K562 (cell line): ENCODE data around the gene AFAP1. TPM values are rescaled to one million over a fixed set of nuclear protein-coding genes. Genes with fewer than 3 reads are reported as not detected.

Experiments
- ATAC-seq: fragments of 200-7000 bp; cut with Tn5 transposase; 3 replicates; pipeline ENCODE4 v1.9.1; 2020; ENCODE audit warnings: moderate library complexity
- BruUV-seq: library from RNA; stranded (reverse); fragments of 400-500 nt; replicated peaks from 2 replicates; lab custom pipeline; 2021; lab: Mats Ljungman, UMichigan
- CTCF ChIA-PET: fragments of 300-600 bp; formaldehyde crosslinking; extraction: SDS; loops from one replicate; lab custom pipeline; 2021; ENCODE audit warnings: low intra/inter-chr PET ratio; lab: Yijun Ruan, JAX
- POLR2A ChIA-PET: fragments of 300-600, 350-650 bp; sonication (Branson Sonifier 250); formaldehyde crosslinking; extraction: SDS; loops from one replicate; lab custom pipeline; 2021; ENCODE audit warnings: antibody characterized with exemption, inconsistent platforms; lab: Yijun Ruan, JAX
- DNase-seq, 4 experiments: peaks; one replicate each; pipeline versions ENCODE4 v3.0.0 to v3.0.0-alpha.2; 2011 to 2018; ENCODE audit warnings: low spot score in 3 of 4, mixed read lengths in 3 of 4; ENCODE audit errors: extremely low read depth in 1 of 4
- FAIRE-seq: peaks from 2 replicates; lab custom pipeline; 2011; peaks lifted over from hg19 to GRCh38; lab: Jason Lieb, UNC
- H2AFZ ChIP-seq: 2 replicates; pipeline ENCODE4 v1.6.0; 2011; ENCODE audit warnings: low read depth, low read length, control low read depth, inconsistent platforms
- H3K27ac ChIP-seq: fragments of 200-600 bp; 3 replicates; pipeline ENCODE4 v1.8.0; 2011; ENCODE audit warnings: low read depth, mild to moderate bottlenecking, control low read depth, inconsistent platforms, low read length, moderate library complexity, mixed read lengths; ENCODE audit errors: extremely low read depth
- H3K27me3 ChIP-seq, 2 experiments: fragments of 300-600 bp in 1 of 2; 2 replicates in 1 of 2; 3 replicates in 1 of 2; pipeline versions ENCODE4 v1.6.0 to v1.8.0; 2011; ENCODE audit warnings: inconsistent platforms in 2 of 2, low read length in 2 of 2, mild to moderate bottlenecking in 1 of 2, mixed read lengths in 1 of 2, moderate library complexity in 1 of 2; ENCODE audit not compliant: control insufficient read depth in 2 of 2, insufficient read depth in 2 of 2
- H3K36me3 ChIP-seq: fragments of 300-600 bp; 3 replicates; pipeline ENCODE4 v1.8.0; 2011; ENCODE audit warnings: mild to moderate bottlenecking, low read length, inconsistent platforms; ENCODE audit not compliant: control insufficient read depth, insufficient read depth
- H3K4me1 ChIP-seq, 2 experiments: fragments of 200-600 bp in 1 of 2; replicated peaks in 1 of 2; 2 replicates in 1 of 2; 3 replicates in 1 of 2; pipeline versions ENCODE4 v1.5.1 to v1.8.0; 2011; ENCODE audit warnings: inconsistent platforms in 2 of 2, low read length in 2 of 2, mild to moderate bottlenecking in 1 of 2, mixed read lengths in 1 of 2, moderate library complexity in 1 of 2; ENCODE audit not compliant: control insufficient read depth in 2 of 2, insufficient read depth in 2 of 2
- H3K4me2 ChIP-seq: 2 replicates; pipeline ENCODE4 v1.6.1; 2011; ENCODE audit warnings: low read length, control low read depth, inconsistent platforms, mixed read lengths; ENCODE audit not compliant: insufficient read depth
- H3K4me3 ChIP-seq: fragments of 200-600 bp; sonication (generic), shearing (Covaris generic); 2 replicates; pipeline ENCODE4 v1.5.1; 2016; ENCODE audit warnings: control low read depth, inconsistent platforms
- H3K79me2 ChIP-seq: fragments of 200-600 bp; 3 replicates; pipeline ENCODE4 v1.8.0; 2011; ENCODE audit warnings: low read length, inconsistent platforms; ENCODE audit not compliant: control insufficient read depth, insufficient read depth
- H3K9ac ChIP-seq, 2 experiments: 2 replicates each; pipeline versions ENCODE4 v1.6.0 to v1.6.1; 2011; ENCODE audit warnings: low read depth in 2 of 2, low read length in 2 of 2, control low read depth in 1 of 2, inconsistent platforms in 1 of 2, mild to moderate bottlenecking in 1 of 2, mixed read lengths in 1 of 2; ENCODE audit not compliant: insufficient read depth in 1 of 2
- H3K9me1 ChIP-seq: one replicate; pipeline ENCODE4 v1.6.0; 2011; ENCODE audit warnings: inconsistent platforms, mild to moderate bottlenecking, low read length, moderate library complexity; ENCODE audit not compliant: control insufficient read depth, insufficient read depth
- H3K9me3 ChIP-seq: replicated peaks from 2 replicates; pipeline ENCODE4 v1.5.1; 2011; ENCODE audit warnings: low read depth, low read length, inconsistent platforms; ENCODE audit not compliant: control insufficient read depth, insufficient read depth
- H4K20me1 ChIP-seq: replicated peaks from 2 replicates; pipeline ENCODE4 v1.6.1; 2011; ENCODE audit warnings: low read length, inconsistent platforms, mixed read lengths; ENCODE audit not compliant: control insufficient read depth, insufficient read depth
- BRF1 ChIP-seq: IDR thresholded peaks from 3 replicates; pipeline ENCODE4 v1.6.1; 2011; ENCODE audit warnings: borderline replicate concordance, mild to moderate bottlenecking; ENCODE audit not compliant: insufficient read length; ENCODE audit errors: extremely low read depth
- MTA2 ChIP-seq: fragments of 450-650 bp; IDR thresholded peaks from 2 replicates; pipeline ENCODE4 v1.6.1; 2016; ENCODE audit warnings: low read depth
- SIRT6 ChIP-seq: IDR thresholded peaks from one replicate; pipeline ENCODE4 v1.6.1; 2012; ENCODE audit warnings: low read depth, mild to moderate bottlenecking, control low read depth, inconsistent platforms, low read length, moderate library complexity
- ZKSCAN8 ChIP-seq: fragments of 200-800 bp; sonication (Bioruptor generic); IDR thresholded peaks from 2 replicates; pipeline ENCODE4 v1.6.1; 2016; ENCODE audit warnings: missing genetic modification characterization, missing compliant biosample characterization
- WGBS: fragments of 100-300 bp; shearing (Covaris generic); methylation state at CpG from one replicate; pipeline ENCODE4 v1.1.6; 2016; ENCODE audit warnings: low coverage, mixed read lengths; ENCODE audit not compliant: insufficient coverage; ENCODE audit errors: missing lambda C conversion rate; 5-methylcytosine and 5-hydroxymethylcytosine counted together
- in situ Hi-C: fragments of 300-500 bp; cut with MboI; formaldehyde crosslinking; loops from 4 replicates; pipeline ENCODE4 v1.15.0; 2018; ENCODE audit warnings: inconsistent platforms, mixed read lengths
- intact Hi-C: fragments of 100-400 bp; cut with micrococcal nuclease; formaldehyde crosslinking; loops from 2 replicates; pipeline ENCODE4 v1.14.2; 2022
- polyA plus RNA-seq, 8 experiments: library from polyadenylated mRNA; depleted of rRNA in 4 of 8; stranded (reverse) in 5 of 8; unstranded in 3 of 8; fragments of >200 nt; fragmentation: Nextera tagmentation in 2 of 8; fragmentation: Illumina TruSeq in 1 of 8; extraction: Ambion mirVana in 2 of 8; extraction: Trizol in 1 of 8; gene quantifications; 2 replicates each; pipeline versions ENCODE4 v1.2.1 to v1.2.3, GENCODE V29; 2011 to 2014; ENCODE audit warnings: inconsistent platforms in 1 of 8, missing spikeins in 1 of 8
- total RNA-seq, 7 experiments: library from RNA; depleted of rRNA in 6 of 7; stranded (reverse); fragments of >200 nt in 6 of 7; fragmentation: Illumina TruSeq in 2 of 7; extraction: Trizol in 2 of 7; gene quantifications; 2 replicates each; pipeline versions ENCODE4 v1.2.1 to v1.2.3, GENCODE V29; 2011 to 2021; ENCODE audit warnings: low replicate concordance in 1 of 7

Gene AFAP1
- total and polyA plus RNA-seq, 9 of the 15 experiments (the other 6 are each of a cell fraction or from before 2014, with no cell fraction given), result 0.07 to 0.42 (median 0.12) TPM; not detected in 1

DNA sequence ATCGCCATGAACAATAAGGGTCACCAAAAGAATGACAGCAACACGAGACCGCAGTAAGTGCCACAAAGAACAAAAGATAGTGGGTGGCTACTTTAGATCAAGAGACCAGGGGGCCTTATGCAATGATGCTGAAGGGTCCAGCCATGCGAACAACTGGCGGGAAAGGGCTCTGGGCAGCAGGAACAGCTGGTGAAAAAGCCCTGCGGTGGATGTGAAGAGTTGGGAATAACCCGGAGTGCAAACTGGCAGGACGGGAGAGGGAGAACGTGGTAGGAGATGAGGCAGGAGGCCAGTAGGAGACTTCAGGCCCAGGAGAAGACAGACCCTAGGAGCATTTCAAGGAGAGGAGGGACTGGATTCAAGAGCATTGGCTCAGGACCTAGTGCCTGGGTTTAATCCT is 120.2 kb downstream of the AFAP1 start:
- Histone ChIP-seq H3K9ac (no peak overlapping the region), H3K79me2 (no peaks in the 10 kb centered on the region), H4K20me1 (no peaks in the 10 kb centered on the region; the same call in 1 of the 2 replicates), H3K27ac (no peak overlapping the region), H2AFZ (no peak overlapping the region), H3K36me3 (no peaks in the 10 kb centered on the region), H3K4me1 (no peaks in the 10 kb centered on the region), H3K4me2 (no peak overlapping the region), H3K4me3 (no peak overlapping the region), H3K9me1 (no peaks in the 10 kb centered on the region), H3K9me3 (no peaks in the 10 kb centered on the region), H3K27me3 (peaks cover 8 to 49% of the 10 kb centered on the region in 2 experiments)
- 6% methylated on average over 9 of the region's 9 CpGs for WGBS
- no TSS peak for BruUV-seq
- no peak for FAIRE-seq
- in situ Hi-C loops (no loop called here), intact Hi-C loops (no loop called here)
- no peak for DNase-seq
- POLR2A ChIA-PET, result interaction anchor here (0.6 kb wide), 1 partner anchor 69 kb away, joined by 3 read pairs; no protein-coding TSS in a partner anchor
- CTCF ChIA-PET, result no interaction called here
- TF ChIP-seq BRF1 (no peak), SIRT6 (no peak)
- no peak for ATAC-seq

DNA sequence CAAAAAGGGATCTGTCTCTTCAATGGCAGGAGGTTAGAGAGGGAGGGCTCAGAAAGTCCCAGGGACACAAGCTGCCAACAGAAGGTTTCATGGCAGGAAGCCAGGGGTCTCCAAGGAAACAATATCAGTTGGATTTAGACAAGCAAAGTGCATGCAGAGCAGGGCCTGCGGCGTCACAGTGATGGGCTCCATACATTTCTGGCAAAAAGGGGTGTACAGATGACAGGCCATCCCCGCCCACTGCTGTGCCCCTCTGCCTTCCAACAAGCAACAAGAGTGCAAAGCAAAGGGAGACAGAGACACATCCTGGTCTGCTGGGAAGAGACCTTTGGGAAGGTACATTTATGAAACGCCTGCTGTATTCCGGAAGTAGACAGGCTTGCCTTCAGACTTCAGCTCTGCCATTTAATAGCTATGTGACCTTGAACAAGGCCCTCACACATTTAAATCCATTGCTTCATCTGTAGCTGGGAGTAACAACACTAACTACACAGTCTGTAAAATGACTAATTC is 121.2 kb downstream of the AFAP1 start:
- CTCF ChIA-PET, result interaction anchor here (0.7 kb wide), 1 partner anchor 243 kb away, joined by 3 read pairs; no protein-coding TSS in a partner anchor
- FAIRE-seq (no peak), DNase-seq (no peak), ATAC-seq (no peak)
- 8% methylated on average over 5 of the region's 5 CpGs for WGBS
- no peak overlapping the region for H3K4me3 ChIP-seq
- no TSS peak for BruUV-seq
- H3K27ac ChIP-seq, result no peak overlapping the region
- H3K4me2 ChIP-seq, result no peak overlapping the region
- no peaks in the 10 kb centered on the region for H3K4me1 ChIP-seq
- POLR2A ChIA-PET, result interaction anchor here (0.5 kb wide), 1 partner anchor 83 kb away, joined by 3 read pairs; no protein-coding TSS in a partner anchor
- no peak overlapping the region for H2AFZ ChIP-seq
- H3K36me3 ChIP-seq, result no peaks in the 10 kb centered on the region
- no peaks in the 10 kb centered on the region for H3K9me3 ChIP-seq
- H3K9ac ChIP-seq, result no peak overlapping the region
- no peaks in the 10 kb centered on the region for H3K9me1 ChIP-seq
- intact Hi-C loops (no loop called here), in situ Hi-C loops (no loop called here)
- TF ChIP-seq ZKSCAN8 (CRISPR knock-in tag) (peak; percentile 79; the same call in 1 of the 2 replicates), MTA2 (no peak)
- peaks cover 10 to 49% of the 10 kb centered on the region in 2 experiments for H3K27me3 ChIP-seq
- H4K20me1 ChIP-seq, result no peaks in the 10 kb centered on the region; the same call in 1 of the 2 replicates
- H3K79me2 ChIP-seq, result no peaks in the 10 kb centered on the region
